ENCODE measurements around the gene PLEKHG4. TPM values are rescaled to one million over a fixed set of nuclear protein-coding genes. Genes with fewer than 3 reads are reported as not detected.

Gene PLEKHG4
- polyA plus RNA-seq, 1 of the 3 experiments (the other 2 are of a cell fraction) = 65.5 TPM

- Histone ChIP-seq H3K9ac (no peak overlapping the region), H2AFZ (ENCODE audit: low read depth) (no peak overlapping the region), H3F3A (replicated peaks; ENCODE audit: insufficient read depth) (peaks cover 9% of the 10 kb centered on the region), H3K27ac (ENCODE audit: low read depth in 2 of 2, low read length in 1 of 2) (peak overlapping the region in 1 of 2 experiments; percentile 48; a peak in 1 of 4 replicates), H3K27me3 (ENCODE audit: insufficient read depth) (no peaks in the 10 kb centered on the region), H3K9me2 (no peaks in the 10 kb centered on the region), H3K36me3 (replicated peaks in 1 of 2; ENCODE audit: control insufficient read depth in 1 of 2, insufficient read depth in 2 of 2, low read length in 1 of 2) (peaks cover 12 to 40% of the 10 kb centered on the region in 2 experiments), H3K4me1 (ENCODE audit: control insufficient read depth in 1 of 2, insufficient read depth in 2 of 2, low read depth in 1 of 2, low read length in 1 of 2) (peaks cover 2 to 30% of the 10 kb centered on the region in 2 experiments; a peak in 2 of 4 replicates), H3K4me3 (ENCODE audit: low read depth in 2 of 2, low read length in 1 of 2) (no peak overlapping the region), H3K79me2 (ENCODE audit: insufficient read depth) (peaks cover 5% of the 10 kb centered on the region), H3K9me3 (no peaks in the 10 kb centered on the region), H4K20me1 (ENCODE audit: insufficient read depth) (no peaks in the 10 kb centered on the region), H3K4me2 (no peak overlapping the region)
- ChIA-PET POLR2A (interaction anchor here (1.1 to 1.3 kb wide), 3 partner anchors 12 to 58 kb away, joined by 3 to 4 read pairs (median 3); partner anchors contain the start of gene TMEM208), CTCF (interaction anchor here (0.7 to 3.8 kb wide), 20 partner anchors 8 to 307 kb away, joined by 3 to 23 read pairs (median 4); partner anchors contain the start of genes FHOD1, KCTD19, LRRC36 and SLC9A5)
- DNase-seq = peak; percentile 69
- TF ChIP-seq NFIC (IDR thresholded peaks at IDR 0.05; ENCODE audit: borderline replicate concordance) (peak; percentile 40; the same call in 1 of the 2 replicates), SMC3 (IDR thresholded peaks at IDR 0.05; ENCODE audit: low read depth, low read length) (peak; percentile 31; the same call in 1 of the 2 replicates), YY1 (IDR thresholded peaks at IDR 0.05; ENCODE audit: low read depth) (no peak), SIN3A (IDR thresholded peaks at IDR 0.05; ENCODE audit: borderline replicate concordance, low read depth, low read length) (no peak), RAD21 (IDR thresholded peaks at IDR 0.05; ENCODE audit: low read length) (peak; percentile 31; the same call in 1 of the 2 replicates), CTCF (IDR thresholded peaks at IDR 0.05) (peak; percentile 34)
- 95% methylated on average over 18 of the region's 34 CpGs for WGBS (ENCODE audit: low lambda C conversion rate)
Measured at GRCh38 chr16:67284699-67285646, 5.6 kb downstream of the PLEKHG4 start.

- 93% methylated on average over 17 of the region's 28 CpGs for WGBS (ENCODE audit: low lambda C conversion rate)
- POLR2A ChIA-PET = no interaction called here
- TF ChIP-seq USF1 (IDR thresholded peaks at IDR 0.05; ENCODE audit: borderline replicate concordance, low read depth) = no peak
- TF ChIP-seq TEAD4 (IDR thresholded peaks at IDR 0.05; ENCODE audit: borderline replicate concordance, insufficient read depth) = no peak
- no peak for TF ChIP-seq ELF1 (IDR thresholded peaks at IDR 0.05)
- TF ChIP-seq ZBTB33 (IDR thresholded peaks at IDR 0.05; ENCODE audit: borderline replicate concordance, low read depth) = no peak
- TF ChIP-seq NRF1 (IDR thresholded peaks at IDR 0.05; ENCODE audit: low read depth, low read length) = no peak
- no peak for TF ChIP-seq SMC3 (IDR thresholded peaks at IDR 0.05; ENCODE audit: low read depth, low read length)
- TF ChIP-seq SIN3A (IDR thresholded peaks at IDR 0.05; ENCODE audit: borderline replicate concordance, low read depth, low read length) = no peak
- no peak for TF ChIP-seq MXI1 (IDR thresholded peaks at IDR 0.05; ENCODE audit: low read depth, low read length)
- TF ChIP-seq IRF3 (IDR thresholded peaks at IDR 0.05; ENCODE audit: low read depth, low read length) = no peak
Measured at GRCh38 chr16:67286441-67287235, 7.3 kb downstream of the PLEKHG4 start.

More at GRCh38 chr16:67286441-67287235, 7.3 kb downstream of the PLEKHG4 start:
- H3K4me3 ChIP-seq (ENCODE audit: low read depth in 2 of 2, low read length in 1 of 2) = no peak overlapping the region
- H2AFZ ChIP-seq (ENCODE audit: low read depth) = no peak overlapping the region
- CTCF ChIA-PET = interaction anchor here (1.2 to 3.8 kb wide), 6 partner anchors 9 to 131 kb away, joined by 3 to 23 read pairs (median 12); partner anchors contain the start of genes FHOD1, KCTD19, LRRC36 and SLC9A5
- no peak overlapping the region for H3K9ac ChIP-seq
- H3K4me2 ChIP-seq = no peak overlapping the region
- peaks cover 9% of the 10 kb centered on the region for H3F3A ChIP-seq (replicated peaks; ENCODE audit: insufficient read depth)
- DNase-seq = no peak
- no peaks in the 10 kb centered on the region for H3K79me2 ChIP-seq (ENCODE audit: insufficient read depth)
- no peaks in the 10 kb centered on the region for H3K27me3 ChIP-seq (ENCODE audit: insufficient read depth)
- peaks cover 0 to 21% of the 10 kb centered on the region in 2 experiments; a peak in 1 of 4 replicates for H3K4me1 ChIP-seq (ENCODE audit: control insufficient read depth in 1 of 2, insufficient read depth in 2 of 2, low read depth in 1 of 2, low read length in 1 of 2)
- no peaks in the 10 kb centered on the region for H3K9me2 ChIP-seq
- H3K9me3 ChIP-seq = no peaks in the 10 kb centered on the region
- H3K36me3 ChIP-seq (replicated peaks in 1 of 2; ENCODE audit: control insufficient read depth in 1 of 2, insufficient read depth in 2 of 2, low read length in 1 of 2) = peaks cover 7 to 39% of the 10 kb centered on the region in 2 experiments
- H4K20me1 ChIP-seq (ENCODE audit: insufficient read depth) = no peaks in the 10 kb centered on the region
- H3K27ac ChIP-seq (ENCODE audit: low read depth in 2 of 2, low read length in 1 of 2) = no peak overlapping the region

All from SK-N-SH (cell line).